ENCODE data around the gene PPCS.

PPCS gene

DNA sequence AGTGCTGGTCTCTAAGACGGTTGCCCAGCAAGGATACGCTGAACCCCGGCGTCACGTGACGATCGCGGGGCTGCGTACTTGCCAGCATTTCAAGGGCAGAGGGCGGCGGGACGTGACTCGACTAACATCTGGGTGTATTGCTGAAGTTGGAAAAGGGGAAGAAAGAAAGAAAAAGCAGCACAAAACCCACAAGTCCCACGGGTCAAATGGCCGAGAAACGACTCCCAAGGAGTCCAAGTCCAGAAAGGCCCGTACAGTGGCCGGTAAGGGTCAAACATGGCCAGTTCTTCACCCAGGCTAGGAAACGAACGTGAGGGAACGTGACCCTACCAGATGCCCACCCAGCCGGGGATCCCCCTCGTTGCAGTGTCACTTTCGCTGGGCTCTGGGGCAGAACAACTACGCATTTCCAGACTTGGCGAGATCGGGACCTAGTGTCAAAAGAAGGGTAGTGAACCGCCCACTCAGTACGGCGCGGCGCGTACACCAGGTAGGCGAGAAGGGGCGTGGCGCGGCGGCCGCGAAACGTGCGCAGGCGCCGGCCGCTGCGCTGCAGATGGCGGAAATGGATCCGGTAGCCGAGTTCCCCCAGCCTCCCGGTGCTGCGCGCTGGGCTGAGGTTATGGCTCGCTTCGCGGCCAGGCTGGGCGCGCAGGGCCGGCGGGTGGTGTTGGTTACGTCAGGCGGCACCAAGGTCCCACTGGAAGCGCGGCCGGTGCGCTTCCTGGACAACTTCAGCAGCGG, at the start of gene PPCS, which contains the start of gene ZMYND12:
Gene PPCS (plus strand): TSS at position 534 of the 744 bp plus-strand sequence. CDS start 23 bp downstream, at position 557.
Gene ZMYND12 (minus strand): TSS at position 13 of the 744 bp plus-strand sequence. CDS start 25 bp downstream, outside the sequence.
- peak; percentile 88 for DNase-seq

DNA sequence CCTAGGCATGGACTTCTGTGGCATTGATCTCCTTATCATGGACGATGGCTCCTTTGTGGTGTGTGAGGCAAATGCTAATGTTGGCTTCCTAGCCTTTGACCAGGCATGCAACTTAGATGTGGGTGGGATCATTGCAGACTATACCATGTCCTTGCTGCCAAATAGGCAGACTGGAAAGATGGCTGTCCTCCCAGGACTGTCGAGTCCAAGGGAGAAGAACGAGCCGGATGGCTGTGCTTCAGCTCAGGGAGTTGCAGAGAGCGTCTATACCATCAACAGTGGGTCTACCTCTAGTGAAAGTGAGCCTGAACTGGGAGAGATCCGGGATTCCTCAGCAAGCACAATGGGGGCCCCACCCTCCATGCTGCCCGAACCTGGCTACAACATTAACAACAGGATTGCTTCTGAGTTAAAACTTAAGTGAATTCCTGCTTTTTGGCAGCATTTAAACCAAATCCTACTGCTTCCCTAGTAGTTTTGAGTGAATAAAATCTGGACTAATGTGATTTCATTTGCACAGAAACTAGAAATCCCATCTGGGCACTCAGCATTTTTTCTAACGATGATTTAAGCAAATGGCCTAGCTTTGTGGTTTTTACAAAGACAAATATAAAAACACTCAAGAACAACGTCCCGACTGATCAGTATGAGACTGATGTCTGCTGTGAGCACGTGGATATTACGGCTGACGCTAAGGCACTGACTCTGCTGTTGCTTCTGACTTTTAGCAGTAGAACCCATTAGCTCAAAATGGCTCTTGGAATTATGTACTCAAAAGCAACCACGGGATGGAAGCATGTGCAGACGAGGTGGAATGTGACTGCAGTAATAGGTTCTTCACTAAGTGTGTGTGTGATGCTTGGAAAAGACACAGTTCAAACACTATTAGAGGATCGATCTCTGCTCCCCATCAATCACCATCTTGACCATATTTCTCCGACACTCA, 41.5 kb upstream of the PPCS start:
- DNase-seq = no peak

DNA sequence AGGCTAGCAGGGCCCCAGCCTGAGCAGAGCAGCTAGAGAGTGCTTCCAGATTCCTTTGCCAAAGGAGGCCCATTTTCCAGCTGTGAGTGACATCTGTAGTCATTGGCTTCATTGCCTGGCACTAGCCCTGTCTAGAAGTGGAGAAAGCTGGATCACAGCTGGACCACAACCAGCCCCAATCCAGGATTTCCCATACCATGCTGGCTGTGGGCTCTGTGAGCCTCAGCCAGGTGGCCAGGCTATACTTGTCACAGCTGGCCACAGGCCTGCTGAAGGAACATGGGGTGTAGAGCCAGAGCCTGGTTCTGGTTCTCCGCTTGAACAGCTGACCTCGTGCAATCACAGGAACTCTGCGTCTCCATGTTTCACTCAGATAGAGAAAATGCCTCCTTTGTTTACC, 39.2 kb upstream of the PPCS start:
- no peak for DNase-seq

DNA sequence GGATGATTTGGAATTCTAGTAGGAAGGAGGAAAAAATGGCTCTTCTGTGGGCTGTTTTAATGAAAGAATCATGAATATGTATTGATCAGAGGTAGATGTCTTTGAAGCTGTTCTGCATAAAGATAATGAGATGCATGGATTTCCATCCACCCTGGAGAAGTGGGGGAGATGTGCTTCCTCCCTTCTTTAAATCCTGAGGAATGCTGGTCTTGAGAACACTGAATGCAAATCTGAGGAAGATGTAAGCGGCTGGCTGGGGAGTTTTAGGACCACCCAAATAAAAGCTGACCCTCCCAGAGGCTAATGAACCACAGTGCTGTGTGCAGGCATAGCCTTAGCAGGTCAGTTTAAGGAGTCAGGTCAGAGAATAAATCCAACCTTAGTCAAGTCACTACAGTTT, 37.8 kb upstream of the PPCS start:
- DNase-seq = no peak

DNA sequence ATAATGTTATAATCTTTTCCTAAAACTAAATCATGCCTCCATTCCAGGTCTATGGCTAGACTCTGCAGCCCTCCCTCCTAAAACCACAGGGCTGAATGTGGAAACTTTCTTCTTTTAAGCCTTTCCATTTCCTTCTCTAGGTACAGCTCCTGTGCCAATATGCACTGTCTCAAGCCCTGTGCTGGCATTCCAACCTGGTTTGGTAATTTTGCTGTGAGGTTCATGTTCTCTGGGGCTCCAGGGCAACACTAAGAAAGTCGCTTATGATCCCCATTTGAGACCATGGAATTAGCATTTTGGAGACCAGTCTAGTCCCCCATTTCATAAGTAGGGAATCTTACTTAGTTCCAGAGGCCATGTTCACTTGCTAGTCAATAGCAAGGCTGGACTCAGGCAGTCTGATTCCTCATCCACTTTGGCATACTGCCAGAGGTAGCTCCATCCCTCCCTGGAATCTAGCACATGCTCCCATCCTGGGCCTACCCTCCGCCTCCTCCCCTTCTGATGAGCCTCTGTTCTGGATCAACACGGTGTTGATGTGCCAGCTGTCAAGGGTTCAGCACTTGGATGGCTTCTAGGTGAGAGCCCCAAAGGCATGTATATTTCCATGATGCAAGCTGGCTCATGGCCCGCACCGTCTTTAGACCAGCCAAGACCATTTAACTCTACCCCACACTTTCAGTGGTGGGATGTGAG, 37.1 kb upstream of the PPCS start:
- no peak for DNase-seq

DNA sequence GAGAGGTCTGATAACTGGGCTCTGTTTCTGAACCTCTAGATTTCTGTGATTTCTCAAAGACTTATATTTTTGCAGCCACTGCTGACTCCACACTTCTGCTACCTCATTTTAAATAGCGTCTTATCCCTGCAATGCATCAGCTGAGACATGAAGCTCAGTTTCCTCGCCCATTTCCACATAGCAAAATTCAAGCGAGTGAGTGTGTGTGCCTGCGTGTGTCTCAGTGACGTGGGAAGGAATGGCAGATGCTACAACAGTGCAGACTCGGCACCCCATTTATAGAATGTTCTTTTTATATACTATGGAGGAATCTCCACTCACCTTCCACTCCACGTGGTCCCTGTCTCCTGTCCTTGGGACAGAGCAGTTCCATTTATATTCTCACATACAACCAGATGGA, 36.2 kb upstream of the PPCS start:
- no peak for DNase-seq

DNA sequence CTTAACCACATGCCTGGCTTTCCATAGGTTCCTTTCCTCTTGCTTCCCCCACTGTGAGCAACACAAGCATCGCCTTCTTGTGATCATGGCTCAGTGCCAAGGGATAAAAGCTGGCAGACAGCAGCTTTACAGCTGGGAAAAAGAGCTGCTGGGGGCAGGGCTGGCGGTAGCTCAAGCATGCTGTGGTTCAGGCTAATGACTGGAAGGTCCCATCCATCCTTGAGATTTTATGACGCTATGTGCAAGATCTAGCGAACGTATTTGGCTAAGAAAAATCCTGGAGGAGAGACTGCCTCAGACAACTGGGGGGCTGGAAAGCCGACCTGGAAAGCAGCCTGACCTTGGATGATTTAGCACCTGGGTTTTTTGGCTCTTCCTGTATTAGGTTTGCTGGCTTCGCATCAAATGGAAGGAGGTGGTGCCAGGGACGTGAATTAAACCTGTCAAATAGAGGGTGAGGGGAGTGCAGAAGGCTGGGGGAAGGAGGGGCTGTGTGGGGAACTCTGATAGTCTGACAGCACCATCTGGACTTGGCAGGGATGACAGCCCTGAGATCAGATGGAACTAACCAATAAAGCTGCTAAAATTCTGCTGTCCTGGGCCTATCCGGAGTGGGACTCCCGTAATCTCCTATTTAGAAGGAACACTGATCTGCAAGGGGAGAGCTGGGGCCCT, 35.3 kb upstream of the PPCS start:
- DNase-seq = no peak

DNA sequence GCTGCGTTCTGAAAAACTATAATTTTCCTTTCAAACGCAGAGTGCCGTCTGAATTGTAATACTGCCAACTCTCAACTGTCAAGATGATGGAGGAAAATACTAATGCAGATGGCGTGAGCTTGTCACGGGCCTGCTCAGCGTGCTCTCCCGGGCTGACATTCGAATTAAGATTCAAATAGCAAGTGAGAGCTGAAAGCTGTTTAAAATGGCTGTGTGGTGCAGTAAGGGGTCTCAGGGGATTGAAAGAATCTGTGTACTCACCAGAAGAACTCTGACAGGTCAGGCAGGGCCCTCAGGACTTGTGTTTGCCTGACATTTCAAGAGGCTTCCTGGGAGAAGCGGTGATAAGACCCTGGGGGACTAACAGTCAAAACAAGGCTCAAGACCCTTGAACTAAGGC, 33.6 kb upstream of the PPCS start:
- no peak for DNase-seq

DNA sequence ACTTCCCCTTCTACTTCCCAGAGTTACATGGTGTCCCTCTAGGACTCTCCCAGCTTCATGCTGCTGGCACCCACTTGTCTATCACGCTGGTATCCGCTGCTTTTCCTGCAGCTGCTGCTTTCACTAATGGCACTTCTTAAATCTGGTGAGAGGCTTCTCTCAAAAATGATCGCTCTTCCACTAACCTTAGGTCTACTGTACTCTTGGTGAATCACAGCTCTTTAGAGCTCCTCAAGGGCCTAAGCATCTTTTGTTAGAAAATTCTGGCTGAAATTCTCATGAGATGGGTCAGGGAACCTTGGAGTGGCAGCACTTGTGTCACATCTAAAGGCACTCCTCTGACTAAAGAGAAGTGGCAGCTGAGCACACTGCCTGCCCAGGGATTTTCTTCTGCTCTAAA, 32.7 kb upstream of the PPCS start:
- no peak for DNase-seq

DNA sequence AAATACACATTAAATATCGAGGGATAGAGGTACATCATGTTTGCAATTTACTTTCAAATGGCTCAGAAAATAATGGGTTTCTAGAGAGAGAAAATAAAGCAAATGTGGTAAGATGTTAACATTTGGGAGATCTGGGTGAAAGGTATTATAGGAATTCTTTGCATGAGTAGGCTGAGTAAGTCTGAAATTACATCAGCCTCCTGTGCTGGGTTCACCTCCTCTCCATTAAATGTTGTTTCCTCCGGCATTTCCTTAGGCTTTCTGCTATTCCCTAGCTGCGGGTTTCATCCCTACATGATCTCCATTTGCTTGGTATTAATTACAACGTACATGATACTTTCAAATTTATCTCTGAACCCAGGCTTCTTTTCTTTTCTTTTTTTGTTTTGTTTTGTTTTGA, 32.1 kb upstream of the PPCS start:
- DNase-seq = no peak

DNA sequence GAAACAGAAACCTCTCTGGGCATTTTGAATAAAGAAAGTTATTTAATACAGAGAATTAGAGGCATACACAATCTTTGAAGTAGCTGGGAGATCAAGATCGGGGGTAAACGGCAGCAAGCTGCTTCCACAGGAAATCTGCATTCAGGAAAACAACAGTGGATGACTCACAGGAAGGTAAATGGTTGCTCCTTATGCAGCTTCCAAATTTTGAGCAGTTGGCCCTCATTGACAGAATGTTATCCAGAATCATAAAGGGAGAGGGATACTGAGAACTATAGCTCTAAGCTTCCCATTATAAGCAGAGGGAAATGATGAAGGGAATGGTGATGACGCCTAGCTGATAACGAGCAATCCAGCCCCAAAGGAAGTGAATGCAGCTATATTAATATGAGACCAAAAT, 29.1 kb upstream of the PPCS start:
- DNase-seq = no peak

DNA sequence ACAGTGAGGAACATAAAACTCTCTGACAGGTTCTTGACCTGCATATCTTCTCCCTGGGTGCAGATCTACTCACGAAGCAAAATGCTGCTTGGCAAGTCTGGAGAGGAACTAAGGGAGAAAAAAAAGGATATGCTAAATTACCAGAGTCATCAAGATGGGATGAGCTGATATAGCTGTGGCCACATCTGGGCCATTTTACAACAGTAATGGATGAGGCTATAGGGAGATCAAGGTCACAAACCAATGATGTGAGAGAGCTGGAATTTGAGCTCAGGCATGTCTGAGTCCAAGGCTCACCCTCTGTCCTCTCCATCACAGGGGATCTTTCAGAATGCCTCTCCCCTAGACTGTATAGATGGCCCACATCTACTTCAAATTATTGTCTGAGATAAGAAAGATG, 26.7 kb upstream of the PPCS start:
- no peak for DNase-seq

DNA sequence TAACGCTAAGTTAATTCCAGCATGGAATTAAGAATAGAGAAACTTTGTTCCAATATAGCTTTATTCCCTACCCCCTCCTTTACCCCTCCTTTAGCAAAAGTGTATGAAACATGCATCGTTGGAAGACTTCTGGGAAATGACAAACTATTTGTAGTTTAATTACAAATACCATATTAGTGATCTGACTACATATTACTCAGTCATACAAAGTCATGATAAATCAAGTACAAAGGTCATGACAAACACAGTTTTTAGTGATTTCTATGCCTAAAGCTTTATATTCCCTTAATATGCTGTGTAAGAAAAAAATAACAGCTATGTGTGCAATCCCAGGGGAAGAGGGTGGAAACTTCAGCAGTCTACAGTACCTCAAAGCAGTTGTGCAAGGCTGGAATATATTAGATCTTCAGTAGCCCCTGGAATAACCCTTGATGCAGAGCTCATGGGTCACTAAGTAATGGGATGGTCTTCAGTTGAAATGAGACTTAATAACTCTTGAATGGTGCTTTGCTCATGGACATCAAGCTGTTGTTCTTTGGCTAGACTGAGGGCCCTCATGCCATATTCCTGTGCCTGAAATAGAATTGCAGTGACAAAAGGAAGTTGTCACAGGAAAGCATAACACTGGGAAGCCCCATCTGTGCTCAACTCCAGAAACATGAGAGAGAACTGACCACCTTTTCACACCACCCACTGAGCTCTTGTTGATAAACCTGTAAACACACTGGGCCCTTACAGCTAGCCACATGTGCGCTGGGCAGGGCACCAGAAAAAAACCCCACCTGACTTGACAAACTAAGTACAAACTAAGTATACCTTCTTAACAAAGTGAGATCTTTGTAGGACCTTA, 25.8 kb upstream of the PPCS start:
- DNase-seq = no peak

DNA sequence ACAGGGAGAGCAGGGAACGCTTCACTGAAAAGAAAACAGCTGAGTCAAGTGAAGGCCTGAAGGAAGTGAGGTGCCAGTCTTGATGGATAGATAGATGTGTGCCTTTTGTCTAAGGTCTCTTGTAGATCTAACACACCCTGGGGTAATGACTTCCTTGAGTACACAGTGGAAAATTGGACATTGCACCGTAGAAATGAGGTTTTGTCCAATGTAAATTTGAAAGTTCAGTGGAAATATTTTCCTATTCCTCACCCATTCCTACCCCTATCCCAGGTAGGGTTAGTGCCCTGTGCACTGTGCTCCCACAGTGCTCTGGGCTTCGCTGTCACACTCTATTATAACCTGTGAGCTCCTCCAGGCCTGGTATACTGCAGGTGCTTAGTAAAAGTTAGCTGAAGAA, 24.8 kb upstream of the PPCS start:
- no peak for DNase-seq

DNA sequence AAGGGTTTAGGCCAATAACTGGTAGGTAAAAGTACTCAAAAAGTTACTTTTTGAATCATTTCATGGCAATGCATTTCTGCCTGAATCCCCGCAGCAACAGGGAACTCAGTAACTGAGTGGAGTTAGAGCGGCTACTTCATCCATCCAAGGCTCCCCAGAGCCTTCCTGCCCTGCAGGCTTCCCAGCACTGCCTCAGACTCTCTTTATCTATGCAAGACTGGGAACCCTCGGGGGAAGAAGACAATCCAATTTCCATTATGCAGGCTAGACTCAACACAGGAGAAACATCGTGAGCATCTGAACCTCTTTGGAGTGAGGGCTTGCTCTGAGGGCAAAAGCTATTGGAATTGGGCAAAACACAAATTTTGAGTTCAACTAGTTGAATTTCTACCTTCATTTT, 23.6 kb upstream of the PPCS start:
- DNase-seq = no peak

DNA sequence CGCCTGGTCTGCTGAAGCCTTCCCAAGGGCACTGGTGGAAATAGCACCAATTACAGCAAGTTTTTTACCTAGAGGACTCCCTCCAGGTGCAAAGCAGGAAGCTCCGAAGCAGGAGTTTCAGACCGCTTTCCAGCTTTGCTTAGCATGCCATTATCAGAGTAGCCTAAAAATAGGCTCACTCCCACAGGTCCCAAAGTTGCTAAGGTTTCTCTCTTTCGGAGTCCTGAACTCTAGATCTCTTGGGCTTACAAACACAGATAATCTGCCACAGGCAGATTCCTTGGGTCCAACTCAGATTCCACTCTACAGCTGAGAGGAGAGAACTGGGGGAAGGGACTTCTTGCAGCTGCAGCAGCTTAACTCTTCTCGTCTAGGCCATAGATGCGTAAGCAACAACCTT, 23.0 kb upstream of the PPCS start:
- no peak for DNase-seq

DNA sequence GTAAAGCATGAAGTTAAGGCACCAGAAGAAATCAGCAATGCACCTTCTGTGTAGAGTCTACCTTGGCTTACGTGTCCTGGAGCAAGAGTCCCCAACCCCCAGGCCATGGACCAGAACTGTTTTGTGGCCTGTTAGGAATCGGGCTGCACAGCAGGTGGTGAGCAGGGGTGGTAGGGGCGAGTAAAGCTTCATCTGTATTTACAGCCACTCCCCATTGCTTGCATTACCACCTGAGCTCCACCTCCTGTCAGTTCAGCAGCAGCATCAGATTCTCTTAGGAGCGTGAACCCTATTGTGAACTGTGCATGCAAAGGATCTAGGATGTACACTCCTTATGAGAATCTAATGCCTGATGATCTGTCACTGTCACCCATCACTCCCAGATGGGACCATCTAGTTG, 22.0 kb upstream of the PPCS start:
- DNase-seq = no peak

DNA sequence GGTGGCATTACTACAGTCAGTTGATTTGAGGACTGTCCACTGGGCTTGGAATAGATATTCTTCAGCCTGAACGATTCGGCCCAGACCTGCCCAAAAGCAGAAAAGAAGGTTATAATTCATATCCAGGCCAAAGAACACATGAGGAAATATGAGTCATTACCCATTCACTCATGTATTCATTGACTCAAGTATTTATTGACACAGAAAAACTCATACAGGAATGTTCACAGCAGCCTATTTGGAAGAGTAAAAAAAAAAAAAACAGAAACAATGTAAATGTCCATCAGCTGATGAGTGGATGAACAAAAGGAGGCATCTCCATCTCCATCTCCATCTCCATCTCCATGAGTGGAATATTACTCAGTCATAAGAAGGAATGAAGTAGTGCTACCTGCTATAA, 16.4 kb upstream of the PPCS start:
- no peak for DNase-seq

DNA sequence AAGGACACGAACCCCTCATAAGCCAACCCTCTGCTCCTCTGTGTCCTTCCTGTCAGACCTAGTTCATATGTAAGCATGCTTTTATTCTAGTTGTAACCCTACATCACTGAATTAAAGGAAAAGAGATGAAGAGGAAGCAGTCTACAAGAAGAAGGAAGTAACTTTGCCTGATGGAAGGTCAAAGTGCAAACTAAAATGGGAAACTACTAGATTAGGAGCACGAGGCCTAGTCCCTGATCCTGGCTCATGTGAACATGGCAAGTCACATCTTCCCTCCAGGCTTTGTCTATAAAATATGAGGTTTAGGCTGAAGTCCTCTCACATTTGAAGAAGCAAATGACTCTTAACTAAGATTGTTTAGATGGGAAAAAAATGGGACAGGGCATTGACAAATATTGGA, 13.7 kb upstream of the PPCS start:
- no peak for DNase-seq

DNA sequence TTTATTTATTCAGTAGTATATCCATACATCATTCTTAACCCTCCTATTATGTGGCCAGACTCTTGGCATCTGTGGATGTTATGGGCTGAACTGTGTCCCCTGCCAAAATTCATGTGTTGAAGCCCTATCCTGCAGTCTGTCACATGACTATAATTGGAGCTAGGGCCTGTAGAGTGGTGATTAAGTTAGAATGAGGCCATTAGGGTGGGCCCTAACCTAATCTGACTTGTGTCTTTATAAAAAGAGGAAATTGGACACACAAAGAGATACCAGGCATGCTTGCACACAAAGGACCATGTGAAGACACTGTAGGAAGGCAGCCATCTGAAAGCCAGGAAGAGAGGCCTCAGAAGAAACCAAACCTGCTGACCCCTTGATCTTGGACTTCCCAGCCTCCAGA, 7.1 kb upstream of the PPCS start:
- DNase-seq = no peak

DNA sequence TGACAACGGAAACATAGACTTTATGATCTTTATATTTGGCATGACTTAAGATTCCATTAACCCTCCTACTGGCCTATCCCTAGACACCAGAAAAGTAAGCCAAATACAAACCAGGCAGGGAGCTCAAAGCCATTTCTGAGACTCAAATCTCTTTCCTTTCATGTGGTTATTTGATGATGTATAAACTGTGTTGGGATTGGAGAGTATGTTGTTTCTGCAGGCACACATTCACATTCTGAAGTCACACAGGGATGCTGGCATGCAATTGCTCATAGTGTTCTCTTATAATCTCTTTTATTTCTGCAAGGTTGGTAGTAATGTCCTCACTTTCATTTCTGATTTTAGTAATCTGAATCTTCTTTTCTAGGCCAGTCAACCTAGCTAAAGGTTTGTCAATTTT, 6.3 kb upstream of the PPCS start:
- no peak for DNase-seq

DNA sequence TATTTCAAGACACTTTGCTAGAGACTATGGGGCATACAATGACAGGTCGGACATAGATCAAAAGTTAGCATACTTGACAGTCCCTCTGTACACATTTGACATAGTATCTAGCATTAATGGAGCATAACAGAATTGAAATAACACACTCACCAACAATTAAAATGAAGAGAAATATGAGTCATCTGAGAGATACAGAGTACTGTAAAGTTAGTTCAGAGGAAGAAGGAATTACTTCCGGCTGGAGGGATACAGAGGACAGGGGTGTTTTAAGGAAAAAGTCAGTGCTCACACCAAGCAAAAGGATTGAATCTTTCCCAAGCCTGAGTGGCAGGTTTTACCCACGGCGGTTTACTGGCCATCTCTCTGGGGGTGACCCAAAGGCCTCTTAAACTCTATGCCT, 3.0 kb upstream of the PPCS start:
- DNase-seq = no peak
